ENCODE results near the gene FEV.

DNA sequence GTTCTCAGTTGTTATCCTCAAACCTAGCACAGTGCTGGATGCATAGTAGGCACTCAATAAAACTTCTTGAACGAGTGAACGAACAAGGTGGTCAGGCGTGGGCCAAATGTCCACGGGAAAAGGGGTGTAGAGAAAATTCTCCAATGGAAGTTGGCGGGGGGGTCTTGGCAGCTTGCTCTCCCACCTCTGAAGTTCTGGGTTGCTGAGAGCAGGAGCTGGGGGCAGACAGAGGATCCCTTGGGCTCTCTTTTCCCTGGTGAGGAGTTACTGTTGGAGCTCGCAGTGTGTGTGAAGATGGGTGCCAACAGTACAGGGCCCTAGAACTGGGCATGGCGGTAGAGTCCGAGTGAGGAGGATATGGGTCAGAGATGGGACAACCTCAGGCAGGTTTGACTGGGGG lies 10.6 kb upstream of the FEV start:
- TF ChIP-seq EZH2 (IDR thresholded peaks at IDR 0.05; ENCODE audit: borderline replicate concordance, insufficient read depth, low read length, poor library complexity, severe bottlenecking) (no peak), RAD21 (conservative IDR thresholded peaks at IDR 0.05) (no peak), EP300 (conservative IDR thresholded peaks at IDR 0.05; ENCODE audit: poor library complexity, severe bottlenecking) (no peak), POLR2AphosphoS5 (IDR thresholded peaks at IDR 0.05) (no peak), MXI1 (conservative IDR thresholded peaks at IDR 0.05; ENCODE audit: poor library complexity, severe bottlenecking) (no peak)
- TF ChIP-seq, protein P1, sequence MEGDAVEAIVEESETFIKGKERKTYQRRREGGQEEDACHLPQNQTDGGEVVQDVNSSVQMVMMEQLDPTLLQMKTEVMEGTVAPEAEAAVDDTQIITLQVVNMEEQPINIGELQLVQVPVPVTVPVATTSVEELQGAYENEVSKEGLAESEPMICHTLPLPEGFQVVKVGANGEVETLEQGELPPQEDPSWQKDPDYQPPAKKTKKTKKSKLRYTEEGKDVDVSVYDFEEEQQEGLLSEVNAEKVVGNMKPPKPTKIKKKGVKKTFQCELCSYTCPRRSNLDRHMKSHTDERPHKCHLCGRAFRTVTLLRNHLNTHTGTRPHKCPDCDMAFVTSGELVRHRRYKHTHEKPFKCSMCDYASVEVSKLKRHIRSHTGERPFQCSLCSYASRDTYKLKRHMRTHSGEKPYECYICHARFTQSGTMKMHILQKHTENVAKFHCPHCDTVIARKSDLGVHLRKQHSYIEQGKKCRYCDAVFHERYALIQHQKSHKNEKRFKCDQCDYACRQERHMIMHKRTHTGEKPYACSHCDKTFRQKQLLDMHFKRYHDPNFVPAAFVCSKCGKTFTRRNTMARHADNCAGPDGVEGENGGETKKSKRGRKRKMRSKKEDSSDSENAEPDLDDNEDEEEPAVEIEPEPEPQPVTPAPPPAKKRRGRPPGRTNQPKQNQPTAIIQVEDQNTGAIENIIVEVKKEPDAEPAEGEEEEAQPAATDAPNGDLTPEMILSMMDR (IDR thresholded peaks at IDR 0.05; ENCODE audit: poor library complexity, severe bottlenecking), result no peak
- TF ChIP-seq, protein P2, sequence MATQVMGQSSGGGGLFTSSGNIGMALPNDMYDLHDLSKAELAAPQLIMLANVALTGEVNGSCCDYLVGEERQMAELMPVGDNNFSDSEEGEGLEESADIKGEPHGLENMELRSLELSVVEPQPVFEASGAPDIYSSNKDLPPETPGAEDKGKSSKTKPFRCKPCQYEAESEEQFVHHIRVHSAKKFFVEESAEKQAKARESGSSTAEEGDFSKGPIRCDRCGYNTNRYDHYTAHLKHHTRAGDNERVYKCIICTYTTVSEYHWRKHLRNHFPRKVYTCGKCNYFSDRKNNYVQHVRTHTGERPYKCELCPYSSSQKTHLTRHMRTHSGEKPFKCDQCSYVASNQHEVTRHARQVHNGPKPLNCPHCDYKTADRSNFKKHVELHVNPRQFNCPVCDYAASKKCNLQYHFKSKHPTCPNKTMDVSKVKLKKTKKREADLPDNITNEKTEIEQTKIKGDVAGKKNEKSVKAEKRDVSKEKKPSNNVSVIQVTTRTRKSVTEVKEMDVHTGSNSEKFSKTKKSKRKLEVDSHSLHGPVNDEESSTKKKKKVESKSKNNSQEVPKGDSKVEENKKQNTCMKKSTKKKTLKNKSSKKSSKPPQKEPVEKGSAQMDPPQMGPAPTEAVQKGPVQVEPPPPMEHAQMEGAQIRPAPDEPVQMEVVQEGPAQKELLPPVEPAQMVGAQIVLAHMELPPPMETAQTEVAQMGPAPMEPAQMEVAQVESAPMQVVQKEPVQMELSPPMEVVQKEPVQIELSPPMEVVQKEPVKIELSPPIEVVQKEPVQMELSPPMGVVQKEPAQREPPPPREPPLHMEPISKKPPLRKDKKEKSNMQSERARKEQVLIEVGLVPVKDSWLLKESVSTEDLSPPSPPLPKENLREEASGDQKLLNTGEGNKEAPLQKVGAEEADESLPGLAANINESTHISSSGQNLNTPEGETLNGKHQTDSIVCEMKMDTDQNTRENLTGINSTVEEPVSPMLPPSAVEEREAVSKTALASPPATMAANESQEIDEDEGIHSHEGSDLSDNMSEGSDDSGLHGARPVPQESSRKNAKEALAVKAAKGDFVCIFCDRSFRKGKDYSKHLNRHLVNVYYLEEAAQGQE (IDR thresholded peaks at IDR 0.05; ENCODE audit: borderline replicate concordance), result no peak
